ENCODE data around the gene DVL2. TPM values are rescaled to one million over a fixed set of nuclear protein-coding genes. Genes with fewer than 3 reads are reported as not detected.

Gene DVL2
- total RNA-seq, 4 donors from 2014 or later: 35.9 to 182 (median 69.2) TPM

DNA sequence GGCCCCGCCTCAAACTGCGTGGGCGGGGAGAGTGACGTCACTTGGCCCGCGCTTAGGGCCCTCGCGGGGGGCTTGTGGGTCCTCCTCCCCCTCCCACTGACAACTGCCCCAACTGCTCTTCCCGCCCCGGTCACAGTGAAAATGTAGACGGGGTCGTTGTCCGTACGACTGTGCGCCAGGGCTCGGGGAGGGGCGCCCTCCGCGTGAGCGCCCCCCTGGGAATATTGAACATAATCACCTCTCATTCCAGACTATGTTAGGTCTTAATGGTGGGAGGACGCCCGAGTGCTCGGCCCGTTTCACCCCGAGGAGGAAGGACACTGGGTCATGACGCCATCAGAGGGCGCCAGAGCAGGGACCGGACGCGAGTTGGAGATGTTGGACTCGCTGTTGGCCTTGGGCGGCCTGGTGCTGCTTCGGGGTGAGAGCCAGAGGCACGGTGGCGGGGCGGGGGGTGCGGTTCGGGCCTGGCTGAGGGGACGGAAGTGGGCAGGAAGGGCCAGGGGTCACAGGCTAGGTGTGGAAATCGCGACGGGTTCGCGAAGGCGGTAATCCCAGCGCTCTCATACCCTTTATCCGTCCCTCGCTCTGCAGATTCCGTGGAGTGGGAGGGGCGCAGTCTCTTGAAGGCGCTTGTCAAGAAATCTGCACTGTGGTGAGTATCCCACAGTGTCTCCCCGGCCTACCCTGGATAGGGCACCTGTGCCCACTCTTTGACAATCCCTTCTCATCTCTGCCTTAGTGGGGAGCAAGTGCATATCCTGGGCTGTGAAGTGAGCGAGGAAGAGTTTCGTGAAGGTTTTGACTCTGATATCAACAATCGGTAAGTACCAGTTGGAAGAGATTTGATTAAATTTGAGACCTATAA, 18.1 kb upstream of the DVL2 start, which contains the start of gene ELP5:
Gene ELP5 (plus strand): TSS at position 40 of the 868 bp plus-strand sequence. CDS start 336 bp downstream, at position 376.
- no peaks in the 10 kb centered on the region for H3K9me3 ChIP-seq
- peak; percentile 96 for DNase-seq
- intact Hi-C loops (cut with DNase I; ENCODE audit: low total_unique reads): no loop called here
- WGBS, 2 donors (ENCODE audit: low coverage in 1 of 2): 0 to 9% methylated on average over 3 to 53 of the region's 55 CpGs
- TF ChIP-seq, protein P1, sequence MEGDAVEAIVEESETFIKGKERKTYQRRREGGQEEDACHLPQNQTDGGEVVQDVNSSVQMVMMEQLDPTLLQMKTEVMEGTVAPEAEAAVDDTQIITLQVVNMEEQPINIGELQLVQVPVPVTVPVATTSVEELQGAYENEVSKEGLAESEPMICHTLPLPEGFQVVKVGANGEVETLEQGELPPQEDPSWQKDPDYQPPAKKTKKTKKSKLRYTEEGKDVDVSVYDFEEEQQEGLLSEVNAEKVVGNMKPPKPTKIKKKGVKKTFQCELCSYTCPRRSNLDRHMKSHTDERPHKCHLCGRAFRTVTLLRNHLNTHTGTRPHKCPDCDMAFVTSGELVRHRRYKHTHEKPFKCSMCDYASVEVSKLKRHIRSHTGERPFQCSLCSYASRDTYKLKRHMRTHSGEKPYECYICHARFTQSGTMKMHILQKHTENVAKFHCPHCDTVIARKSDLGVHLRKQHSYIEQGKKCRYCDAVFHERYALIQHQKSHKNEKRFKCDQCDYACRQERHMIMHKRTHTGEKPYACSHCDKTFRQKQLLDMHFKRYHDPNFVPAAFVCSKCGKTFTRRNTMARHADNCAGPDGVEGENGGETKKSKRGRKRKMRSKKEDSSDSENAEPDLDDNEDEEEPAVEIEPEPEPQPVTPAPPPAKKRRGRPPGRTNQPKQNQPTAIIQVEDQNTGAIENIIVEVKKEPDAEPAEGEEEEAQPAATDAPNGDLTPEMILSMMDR (IDR thresholded peaks at IDR 0.05): peak in 4 of 5 experiments; percentile 27 to 40 (median 28)
- TF ChIP-seq EP300 (IDR thresholded peaks at IDR 0.05; ENCODE audit: low read depth): no peak
- peak; percentile 82 for TF ChIP-seq POLR2A (IDR thresholded peaks at IDR 0.05)
- peak; percentile 79 to 88 (median 86) for TF ChIP-seq POLR2AphosphoS5 (IDR thresholded peaks at IDR 0.05)
- H3K4me3 ChIP-seq: peak within 1 kb of the TSS; percentile 79 to 100 (median 97)
- peaks cover 14 to 43% (median 34%) of the 10 kb centered on the region in 4 donors for H3K4me1 ChIP-seq
- H3K27ac ChIP-seq: peak within 1 kb of the TSS; percentile 95 to 100 (median 98)
- no peaks in the 10 kb centered on the region for H3K27me3 ChIP-seq
- H3K36me3 ChIP-seq: peaks cover 0 to 10% (median 0%) of the 10 kb centered on the region in 4 donors
- in situ Hi-C loops (cut with MboI; ENCODE audit: low pct_ligation_motif_present in 1 of 4, low pct_unique_long_range_greater_than_20kb in 1 of 4, low sequenced_read_pairs in 3 of 4): no loop called here

DNA sequence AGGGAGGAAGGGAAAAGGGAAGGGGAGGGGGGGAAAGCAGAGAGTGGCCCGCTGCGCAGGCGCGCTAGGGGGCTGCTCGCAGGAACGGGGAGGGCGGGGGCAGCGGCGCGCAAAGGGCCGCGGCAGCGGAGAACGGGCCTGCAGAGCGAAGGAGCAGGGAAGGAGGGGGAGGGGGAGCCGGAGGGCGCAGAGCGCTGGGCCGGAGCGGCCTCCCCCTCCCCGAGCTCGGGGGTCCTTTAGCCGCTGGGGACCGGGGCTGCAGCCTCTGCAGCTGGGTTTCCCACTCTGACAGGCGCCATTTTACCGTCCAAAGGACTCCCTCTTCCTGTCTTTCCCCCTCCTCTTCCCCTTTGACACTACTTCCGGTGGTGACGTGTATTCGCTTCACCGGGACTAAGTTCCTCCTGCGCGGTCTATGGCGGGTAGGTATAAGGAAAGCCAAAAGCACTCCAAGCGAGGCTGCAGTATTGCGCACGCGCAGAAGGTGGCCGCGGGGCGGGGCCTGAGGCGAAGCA, 17.4 kb upstream of the DVL2 start, which contains the start of gene CTDNEP1:
Gene CTDNEP1 (minus strand): TSS at position 74 of the 515 bp plus-strand sequence. CDS start 438 bp downstream, outside the sequence.
- in situ Hi-C loops (cut with MboI; ENCODE audit: low pct_ligation_motif_present in 1 of 4, low pct_unique_long_range_greater_than_20kb in 1 of 4, low sequenced_read_pairs in 3 of 4) (no loop called here), intact Hi-C loops (cut with DNase I; ENCODE audit: low total_unique reads) (no loop called here)
- Histone ChIP-seq H3K27me3 (no peaks in the 10 kb centered on the region), H3K4me3 (peak within 1 kb of the TSS; percentile 79 to 100 (median 97)), H3K4me1 (peaks cover 14 to 42% (median 34%) of the 10 kb centered on the region in 4 donors), H3K36me3 (peaks cover 0 to 12% (median under 1%) of the 10 kb centered on the region in 4 donors), H3K9me3 (no peaks in the 10 kb centered on the region), H3K27ac (peak within 1 kb of the TSS; percentile 95 to 100 (median 98))
- 2% methylated on average over 37 of the region's 41 CpGs; no CpG with 5 or more reads in 1 of the 2 donors for WGBS, 2 donors (ENCODE audit: low coverage in 1 of 2)
- peak; percentile 99 for DNase-seq
- peak; percentile 55 for TF ChIP-seq POLR2A (IDR thresholded peaks at IDR 0.05)
- TF ChIP-seq POLR2AphosphoS5 (IDR thresholded peaks at IDR 0.05): peak; percentile 72 to 84 (median 78)
- TF ChIP-seq EP300 (IDR thresholded peaks at IDR 0.05; ENCODE audit: low read depth): no peak
- TF ChIP-seq, protein P1 (IDR thresholded peaks at IDR 0.05): no peak

DNA sequence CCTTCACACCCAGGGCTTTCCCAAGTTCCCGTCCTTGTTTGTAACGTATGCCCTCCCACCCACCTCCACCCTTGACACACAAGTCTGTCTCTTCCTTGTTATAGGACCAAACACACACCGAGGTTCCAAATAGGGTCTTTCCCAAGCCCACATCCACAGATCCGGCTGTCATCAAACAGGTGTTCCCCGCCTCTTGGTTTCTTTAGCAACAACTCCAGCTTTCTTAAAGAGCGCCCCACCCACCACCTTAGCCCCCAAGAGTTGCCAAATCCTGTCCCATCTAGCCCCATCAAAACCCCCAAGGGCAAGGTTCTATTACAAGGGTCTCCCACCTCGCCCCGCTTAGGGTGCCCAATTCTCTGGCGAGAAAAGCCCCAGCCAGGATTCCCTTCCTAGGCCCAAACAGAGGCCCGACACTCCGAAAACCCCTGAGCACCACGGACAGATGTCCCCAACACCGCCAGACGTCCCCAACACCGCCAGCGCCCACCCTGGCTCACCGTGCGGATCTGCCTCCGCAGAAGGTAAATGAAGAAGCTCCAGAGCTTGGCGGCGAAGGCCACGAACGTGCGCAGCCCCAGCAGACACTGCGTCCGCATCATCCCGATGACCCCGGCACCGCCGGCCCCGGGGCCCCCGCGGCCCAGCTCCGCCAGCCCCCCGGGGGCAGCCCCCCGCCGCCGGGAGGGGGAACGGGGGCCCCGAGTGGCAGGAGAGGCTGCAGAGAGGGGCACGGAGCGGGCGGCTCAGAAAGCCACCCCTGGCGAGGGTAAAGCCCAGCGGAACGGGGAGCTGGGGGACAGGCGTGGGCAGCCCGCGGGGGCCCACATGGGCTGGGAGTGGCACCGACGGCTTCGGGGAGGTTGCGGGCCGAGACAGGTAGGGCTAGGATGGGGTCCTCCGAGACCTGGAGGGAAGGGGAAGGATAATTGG, 16.6 kb upstream of the DVL2 start:
- WGBS, 2 donors (ENCODE audit: low coverage in 1 of 2): 0 to 2% methylated on average over 3 to 33 of the region's 55 CpGs
- H3K27me3 ChIP-seq: no peaks in the 10 kb centered on the region
- in situ Hi-C loops (cut with MboI; ENCODE audit: low pct_ligation_motif_present in 1 of 4, low pct_unique_long_range_greater_than_20kb in 1 of 4, low sequenced_read_pairs in 3 of 4) (no loop called here), intact Hi-C loops (cut with DNase I; ENCODE audit: low total_unique reads) (no loop called here)
- peaks cover 0 to 15% (median 4%) of the 10 kb centered on the region in 4 donors for H3K36me3 ChIP-seq
- peak; percentile 29 for DNase-seq
- H3K4me1 ChIP-seq: peaks cover 14 to 42% (median 34%) of the 10 kb centered on the region in 4 donors
- H3K4me3 ChIP-seq: peak overlapping the region; percentile 79 to 100 (median 97)
- TF ChIP-seq POLR2A (IDR thresholded peaks at IDR 0.05): peak; percentile 35
- no peak for TF ChIP-seq EP300 (IDR thresholded peaks at IDR 0.05; ENCODE audit: low read depth)
- TF ChIP-seq, protein P1 (IDR thresholded peaks at IDR 0.05): no peak
- TF ChIP-seq POLR2AphosphoS5 (IDR thresholded peaks at IDR 0.05): no peak
- peak overlapping the region; percentile 95 to 100 (median 98) for H3K27ac ChIP-seq
- no peaks in the 10 kb centered on the region for H3K9me3 ChIP-seq
